Measurements from ENCODE around the gene IMPA2.

DNA sequence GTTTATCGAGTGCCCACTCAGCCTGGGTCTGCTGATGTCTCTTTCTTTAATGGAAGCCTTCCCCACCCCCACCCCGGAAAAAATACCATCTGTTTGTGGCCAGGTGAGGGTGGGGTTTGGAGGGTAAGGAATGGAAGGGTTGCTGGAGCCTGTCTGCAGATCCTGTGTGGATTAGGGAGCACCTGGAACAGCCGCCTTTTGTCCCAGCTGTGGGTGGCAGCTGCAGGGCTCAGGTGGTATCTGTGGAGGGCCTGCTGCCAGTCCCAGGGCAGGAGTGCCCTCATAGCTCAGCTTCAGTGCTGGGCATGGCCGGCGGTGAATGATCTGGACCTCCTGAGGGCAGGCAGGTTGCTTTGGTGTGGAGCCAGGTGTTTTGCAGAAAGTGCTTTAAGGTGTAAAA is 45.3 kb downstream of the IMPA2 start:
- TF ChIP-seq, protein P1, sequence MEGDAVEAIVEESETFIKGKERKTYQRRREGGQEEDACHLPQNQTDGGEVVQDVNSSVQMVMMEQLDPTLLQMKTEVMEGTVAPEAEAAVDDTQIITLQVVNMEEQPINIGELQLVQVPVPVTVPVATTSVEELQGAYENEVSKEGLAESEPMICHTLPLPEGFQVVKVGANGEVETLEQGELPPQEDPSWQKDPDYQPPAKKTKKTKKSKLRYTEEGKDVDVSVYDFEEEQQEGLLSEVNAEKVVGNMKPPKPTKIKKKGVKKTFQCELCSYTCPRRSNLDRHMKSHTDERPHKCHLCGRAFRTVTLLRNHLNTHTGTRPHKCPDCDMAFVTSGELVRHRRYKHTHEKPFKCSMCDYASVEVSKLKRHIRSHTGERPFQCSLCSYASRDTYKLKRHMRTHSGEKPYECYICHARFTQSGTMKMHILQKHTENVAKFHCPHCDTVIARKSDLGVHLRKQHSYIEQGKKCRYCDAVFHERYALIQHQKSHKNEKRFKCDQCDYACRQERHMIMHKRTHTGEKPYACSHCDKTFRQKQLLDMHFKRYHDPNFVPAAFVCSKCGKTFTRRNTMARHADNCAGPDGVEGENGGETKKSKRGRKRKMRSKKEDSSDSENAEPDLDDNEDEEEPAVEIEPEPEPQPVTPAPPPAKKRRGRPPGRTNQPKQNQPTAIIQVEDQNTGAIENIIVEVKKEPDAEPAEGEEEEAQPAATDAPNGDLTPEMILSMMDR (conservative IDR thresholded peaks at IDR 0.05; ENCODE audit: low read length): no peak
- TF ChIP-seq EZH2phosphoT487 (IDR thresholded peaks at IDR 0.05; ENCODE audit: borderline replicate concordance): no peak
